Measurements from ENCODE around the gene CORO2B.

CORO2B gene

GRCh38 chr15:68609629-68610028, 30.8 kb downstream of the CORO2B start:
- POLR2A ChIA-PET, result no interaction called here
- CTCF ChIA-PET, result interaction anchor here (1.1 kb wide), 1 partner anchor 252 kb away, joined by 3 read pairs; no protein-coding TSS in a partner anchor
- TF ChIP-seq CTCF (IDR thresholded peaks at IDR 0.05; ENCODE audit: control extremely low read depth, extremely low read depth, low read depth, missing control alignments), result no peak
- DNase-seq (ENCODE audit: extremely low spot score), result no peak

GRCh38 chr15:68610825-68611224, 32.0 kb downstream of the CORO2B start:
- no peak for TF ChIP-seq CTCF (IDR thresholded peaks at IDR 0.05; ENCODE audit: control extremely low read depth, extremely low read depth, low read depth, missing control alignments)
- POLR2A ChIA-PET, result no interaction called here
- CTCF ChIA-PET, result no interaction called here
- DNase-seq (ENCODE audit: extremely low spot score), result no peak

GRCh38 chr15:68612503-68612902, 33.7 kb downstream of the CORO2B start:
- DNase-seq (ENCODE audit: extremely low spot score), result no peak
- CTCF ChIA-PET, result interaction anchor here (1.1 kb wide), 1 partner anchor 61 kb away, joined by 4 read pairs; no protein-coding TSS in a partner anchor
- POLR2A ChIA-PET, result no interaction called here
- TF ChIP-seq CTCF (IDR thresholded peaks at IDR 0.05; ENCODE audit: control extremely low read depth, extremely low read depth, low read depth, missing control alignments), result no peak

- POLR2A ChIA-PET, result no interaction called here
- no peak for DNase-seq (ENCODE audit: extremely low spot score)
- TF ChIP-seq CTCF (IDR thresholded peaks at IDR 0.05; ENCODE audit: control extremely low read depth, extremely low read depth, low read depth, missing control alignments), result no peak
- CTCF ChIA-PET, result interaction anchor here (1.0 to 1.1 kb wide), 2 partner anchors 61 to 263 kb away, joined by 4 to 5 read pairs; no protein-coding TSS in a partner anchor
Measured at GRCh38 chr15:68612979-68613740, 34.4 kb downstream of the CORO2B start.

GRCh38 chr15:68614286-68615035, 35.7 kb downstream of the CORO2B start:
- no peak for TF ChIP-seq CTCF (IDR thresholded peaks at IDR 0.05; ENCODE audit: control extremely low read depth, extremely low read depth, low read depth, missing control alignments)
- CTCF ChIA-PET, result no interaction called here
- POLR2A ChIA-PET, result no interaction called here
- DNase-seq (ENCODE audit: extremely low spot score), result no peak

GRCh38 chr15:68615301-68615700, 36.5 kb downstream of the CORO2B start:
- ChIA-PET CTCF (no interaction called here), POLR2A (no interaction called here)
- no peak for TF ChIP-seq CTCF (IDR thresholded peaks at IDR 0.05; ENCODE audit: control extremely low read depth, extremely low read depth, low read depth, missing control alignments)
- no peak for DNase-seq (ENCODE audit: extremely low spot score)

Measured in GM10248 (cell line).